SK-N-SH treated with all-trans-retinoic acid at 6 μM for 48 hours (cell line): ENCODE measurements around the gene FAM9B.

Source experiments
- ATAC-seq: fragments of 200-7000 bp; cut with Tn5 transposase; 3 replicates; pipeline ENCODE4 v1.9.1; 2020; ENCODE audit warnings: mild to moderate bottlenecking, moderate library complexity
- ARNTL ChIP-seq: fragments of 450-650 bp; formaldehyde crosslinking; IDR thresholded peaks from 2 replicates; pipeline ENCODE4 v1.5.0; 2020; ENCODE audit warnings: low read depth, mild to moderate bottlenecking, moderate library complexity, borderline replicate concordance
- CSDC2 ChIP-seq: fragments of 250-450 bp; sonication (Bioruptor Pico); IDR thresholded peaks from 2 replicates; pipeline ENCODE4 v1.5.0; 2020; ENCODE audit warnings: mild to moderate bottlenecking, moderate library complexity
- OSR1 ChIP-seq: fragments of 250-450 bp; sonication (Bioruptor Pico); IDR thresholded peaks from 2 replicates; pipeline ENCODE4 v1.8.0; 2022; ENCODE audit warnings: moderate library complexity, mild to moderate bottlenecking, inconsistent platforms
- RARB ChIP-seq: fragments of 250-450 bp; sonication (Bioruptor Pico); IDR thresholded peaks from 2 replicates; pipeline ENCODE4 v1.8.0; 2021; ENCODE audit warnings: mild to moderate bottlenecking, moderate library complexity
- SNAI2 ChIP-seq: fragments of 250-450 bp; sonication (Bioruptor Pico); IDR thresholded peaks from 2 replicates; pipeline ENCODE4 v1.5.0; 2020; ENCODE audit warnings: mild to moderate bottlenecking, moderate library complexity
- TCF4 ChIP-seq: fragments of 250-450 bp; sonication (Bioruptor Pico); IDR thresholded peaks from 2 replicates; pipeline ENCODE4 v1.8.0; 2021; ENCODE audit warnings: mild to moderate bottlenecking, moderate library complexity, borderline replicate concordance
- TOX ChIP-seq: fragments of 250-450 bp; sonication (Bioruptor Pico); IDR thresholded peaks from 2 replicates; pipeline ENCODE4 v1.8.0; 2021; ENCODE audit warnings: mild to moderate bottlenecking, moderate library complexity, borderline replicate concordance
- ZC3H10 ChIP-seq: fragments of 250-450 bp; sonication (Bioruptor Pico); IDR thresholded peaks from 2 replicates; pipeline ENCODE4 v1.5.1; 2021; ENCODE audit warnings: mild to moderate bottlenecking, moderate library complexity
- ZFP3 ChIP-seq: fragments of 250-450 bp; sonication (Bioruptor Pico); IDR thresholded peaks from 2 replicates; pipeline ENCODE4 v1.5.0; 2020; ENCODE audit warnings: mild to moderate bottlenecking, moderate library complexity
- ZFP30 ChIP-seq: fragments of 450-650 bp; formaldehyde crosslinking; IDR thresholded peaks from 2 replicates; pipeline ENCODE4 v1.5.0; 2022; ENCODE audit warnings: mild to moderate bottlenecking, moderate library complexity
- ZNF565 ChIP-seq: fragments of 450-650 bp; formaldehyde crosslinking; conservative IDR thresholded peaks from 2 replicates; pipeline ENCODE4 v1.5.0; 2020; ENCODE audit warnings: low read depth, mild to moderate bottlenecking, moderate library complexity
- ZNF70 ChIP-seq: fragments of 450-650 bp; formaldehyde crosslinking; IDR thresholded peaks from 2 replicates; pipeline ENCODE4 v1.5.0; 2020; ENCODE audit warnings: mild to moderate bottlenecking, moderate library complexity
- ZNF8 ChIP-seq: fragments of 450-650 bp; formaldehyde crosslinking; IDR thresholded peaks from 2 replicates; pipeline ENCODE4 v1.5.0; 2020; ENCODE audit warnings: mild to moderate bottlenecking, moderate library complexity
- TF ChIP-seq, protein P1 (sequence below): fragments of 250-450 bp; sonication (Bioruptor Pico); IDR thresholded peaks from 2 replicates; pipeline ENCODE4 v1.5.0; 2020; ENCODE audit warnings: mild to moderate bottlenecking, moderate library complexity
- TF ChIP-seq, protein P2 (sequence below): fragments of 250-450 bp; sonication (Bioruptor Pico); IDR thresholded peaks from 2 replicates; pipeline ENCODE4 v1.8.0; 2020; ENCODE audit warnings: mild to moderate bottlenecking, moderate library complexity, borderline replicate concordance
- TF ChIP-seq, protein P3 (sequence below): fragments of 250-450 bp; sonication (Bioruptor Pico); IDR thresholded peaks from 2 replicates; pipeline ENCODE4 v1.5.1; 2021; ENCODE audit warnings: mild to moderate bottlenecking, moderate library complexity
- TF ChIP-seq, protein P4 (sequence below): fragments of 250-450 bp; sonication (Bioruptor Pico); IDR thresholded peaks from 2 replicates; pipeline ENCODE4 v1.8.0; 2021; ENCODE audit warnings: low read depth, mild to moderate bottlenecking, moderate library complexity, borderline replicate concordance
- TF ChIP-seq, protein P5 (sequence below): fragments of 250-450 bp; sonication (Bioruptor Pico); IDR thresholded peaks from 2 replicates; pipeline ENCODE4 v1.5.1; 2020; ENCODE audit warnings: low read depth, mild to moderate bottlenecking, moderate library complexity

The FAM9B gene

DNA sequence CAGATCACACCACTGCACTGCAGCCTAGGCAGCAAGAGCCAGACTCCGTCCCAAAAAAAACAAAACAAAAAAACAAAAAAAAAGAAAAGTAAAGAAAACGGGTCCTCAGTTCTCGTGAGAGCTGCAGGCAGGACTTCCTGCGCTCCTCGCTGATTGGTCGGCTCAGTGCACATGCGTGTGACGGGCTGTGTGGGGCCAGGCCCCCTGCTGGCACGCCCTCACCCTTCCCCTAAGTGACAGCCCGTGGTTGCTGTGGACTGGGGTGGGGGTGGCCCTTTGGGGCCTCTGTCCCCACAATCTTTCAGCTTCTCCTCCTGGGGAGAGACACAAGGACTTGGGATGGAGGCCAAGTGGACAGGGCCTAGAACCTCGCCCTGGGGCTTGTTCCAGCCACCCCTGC, at the start of gene FAM9B:
Gene FAM9B (minus strand): TSS at position 139 of the 400 bp plus-strand sequence. CDS start 1,141 bp downstream, outside the sequence.
- ATAC-seq = no peak
- TF ChIP-seq ZNF70 (no peak), ZNF565 (CRISPR knock-in tag) (no peak), TOX (CRISPR knock-in tag) (no peak), SNAI2 (no peak), ZFP30 (CRISPR knock-in tag) (no peak), ZFP3 (CRISPR knock-in tag) (no peak), ZC3H10 (no peak), CSDC2 (CRISPR knock-in tag) (no peak), TCF4 (CRISPR knock-in tag) (no peak), RARB (no peak)
- TF ChIP-seq, protein P1, sequence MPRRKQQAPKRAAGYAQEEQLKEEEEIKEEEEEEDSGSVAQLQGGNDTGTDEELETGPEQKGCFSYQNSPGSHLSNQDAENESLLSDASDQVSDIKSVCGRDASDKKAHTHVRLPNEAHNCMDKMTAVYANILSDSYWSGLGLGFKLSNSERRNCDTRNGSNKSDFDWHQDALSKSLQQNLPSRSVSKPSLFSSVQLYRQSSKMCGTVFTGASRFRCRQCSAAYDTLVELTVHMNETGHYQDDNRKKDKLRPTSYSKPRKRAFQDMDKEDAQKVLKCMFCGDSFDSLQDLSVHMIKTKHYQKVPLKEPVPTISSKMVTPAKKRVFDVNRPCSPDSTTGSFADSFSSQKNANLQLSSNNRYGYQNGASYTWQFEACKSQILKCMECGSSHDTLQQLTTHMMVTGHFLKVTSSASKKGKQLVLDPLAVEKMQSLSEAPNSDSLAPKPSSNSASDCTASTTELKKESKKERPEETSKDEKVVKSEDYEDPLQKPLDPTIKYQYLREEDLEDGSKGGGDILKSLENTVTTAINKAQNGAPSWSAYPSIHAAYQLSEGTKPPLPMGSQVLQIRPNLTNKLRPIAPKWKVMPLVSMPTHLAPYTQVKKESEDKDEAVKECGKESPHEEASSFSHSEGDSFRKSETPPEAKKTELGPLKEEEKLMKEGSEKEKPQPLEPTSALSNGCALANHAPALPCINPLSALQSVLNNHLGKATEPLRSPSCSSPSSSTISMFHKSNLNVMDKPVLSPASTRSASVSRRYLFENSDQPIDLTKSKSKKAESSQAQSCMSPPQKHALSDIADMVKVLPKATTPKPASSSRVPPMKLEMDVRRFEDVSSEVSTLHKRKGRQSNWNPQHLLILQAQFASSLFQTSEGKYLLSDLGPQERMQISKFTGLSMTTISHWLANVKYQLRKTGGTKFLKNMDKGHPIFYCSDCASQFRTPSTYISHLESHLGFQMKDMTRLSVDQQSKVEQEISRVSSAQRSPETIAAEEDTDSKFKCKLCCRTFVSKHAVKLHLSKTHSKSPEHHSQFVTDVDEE (CRISPR knock-in tag) = no peak
- TF ChIP-seq, protein P2, sequence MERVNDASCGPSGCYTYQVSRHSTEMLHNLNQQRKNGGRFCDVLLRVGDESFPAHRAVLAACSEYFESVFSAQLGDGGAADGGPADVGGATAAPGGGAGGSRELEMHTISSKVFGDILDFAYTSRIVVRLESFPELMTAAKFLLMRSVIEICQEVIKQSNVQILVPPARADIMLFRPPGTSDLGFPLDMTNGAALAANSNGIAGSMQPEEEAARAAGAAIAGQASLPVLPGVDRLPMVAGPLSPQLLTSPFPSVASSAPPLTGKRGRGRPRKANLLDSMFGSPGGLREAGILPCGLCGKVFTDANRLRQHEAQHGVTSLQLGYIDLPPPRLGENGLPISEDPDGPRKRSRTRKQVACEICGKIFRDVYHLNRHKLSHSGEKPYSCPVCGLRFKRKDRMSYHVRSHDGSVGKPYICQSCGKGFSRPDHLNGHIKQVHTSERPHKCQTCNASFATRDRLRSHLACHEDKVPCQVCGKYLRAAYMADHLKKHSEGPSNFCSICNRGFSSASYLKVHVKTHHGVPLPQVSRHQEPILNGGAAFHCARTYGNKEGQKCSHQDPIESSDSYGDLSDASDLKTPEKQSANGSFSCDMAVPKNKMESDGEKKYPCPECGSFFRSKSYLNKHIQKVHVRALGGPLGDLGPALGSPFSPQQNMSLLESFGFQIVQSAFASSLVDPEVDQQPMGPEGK (CRISPR knock-in tag) = no peak
- TF ChIP-seq, protein P3, sequence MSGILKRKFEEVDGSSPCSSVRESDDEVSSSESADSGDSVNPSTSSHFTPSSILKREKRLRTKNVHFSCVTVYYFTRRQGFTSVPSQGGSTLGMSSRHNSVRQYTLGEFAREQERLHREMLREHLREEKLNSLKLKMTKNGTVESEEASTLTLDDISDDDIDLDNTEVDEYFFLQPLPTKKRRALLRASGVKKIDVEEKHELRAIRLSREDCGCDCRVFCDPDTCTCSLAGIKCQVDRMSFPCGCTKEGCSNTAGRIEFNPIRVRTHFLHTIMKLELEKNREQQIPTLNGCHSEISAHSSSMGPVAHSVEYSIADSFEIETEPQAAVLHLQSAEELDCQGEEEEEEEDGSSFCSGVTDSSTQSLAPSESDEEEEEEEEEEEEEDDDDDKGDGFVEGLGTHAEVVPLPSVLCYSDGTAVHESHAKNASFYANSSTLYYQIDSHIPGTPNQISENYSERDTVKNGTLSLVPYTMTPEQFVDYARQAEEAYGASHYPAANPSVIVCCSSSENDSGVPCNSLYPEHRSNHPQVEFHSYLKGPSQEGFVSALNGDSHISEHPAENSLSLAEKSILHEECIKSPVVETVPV (CRISPR knock-in tag) = no peak
- TF ChIP-seq, protein P4, sequence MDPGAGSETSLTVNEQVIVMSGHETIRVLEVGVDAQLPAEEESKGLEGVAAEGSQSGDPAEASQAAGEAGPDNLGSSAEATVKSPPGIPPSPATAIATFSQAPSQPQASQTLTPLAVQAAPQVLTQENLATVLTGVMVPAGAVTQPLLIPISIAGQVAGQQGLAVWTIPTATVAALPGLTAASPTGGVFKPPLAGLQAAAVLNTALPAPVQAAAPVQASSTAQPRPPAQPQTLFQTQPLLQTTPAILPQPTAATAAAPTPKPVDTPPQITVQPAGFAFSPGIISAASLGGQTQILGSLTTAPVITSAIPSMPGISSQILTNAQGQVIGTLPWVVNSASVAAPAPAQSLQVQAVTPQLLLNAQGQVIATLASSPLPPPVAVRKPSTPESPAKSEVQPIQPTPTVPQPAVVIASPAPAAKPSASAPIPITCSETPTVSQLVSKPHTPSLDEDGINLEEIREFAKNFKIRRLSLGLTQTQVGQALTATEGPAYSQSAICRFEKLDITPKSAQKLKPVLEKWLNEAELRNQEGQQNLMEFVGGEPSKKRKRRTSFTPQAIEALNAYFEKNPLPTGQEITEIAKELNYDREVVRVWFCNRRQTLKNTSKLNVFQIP = no peak

DNA sequence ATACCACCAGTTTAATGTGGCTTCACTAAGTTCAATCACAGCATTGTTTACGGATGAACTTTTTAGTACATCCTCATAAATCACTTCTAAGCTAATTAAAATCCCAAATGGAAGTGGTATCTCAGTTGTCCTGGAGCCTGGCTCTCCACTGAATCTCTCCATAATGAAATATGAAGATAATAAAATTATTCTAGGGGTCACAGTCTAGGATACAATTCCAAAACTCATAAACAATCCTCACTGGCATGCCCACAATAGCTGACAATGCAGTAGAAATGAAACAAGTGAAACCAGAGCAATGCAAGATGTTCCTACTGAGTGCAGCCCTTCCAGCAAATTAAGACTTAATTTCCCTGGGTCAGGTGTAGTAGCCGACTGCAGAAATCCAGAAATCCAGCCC, 47.3 kb upstream of the FAM9B start:
- ATAC-seq = no peak

DNA sequence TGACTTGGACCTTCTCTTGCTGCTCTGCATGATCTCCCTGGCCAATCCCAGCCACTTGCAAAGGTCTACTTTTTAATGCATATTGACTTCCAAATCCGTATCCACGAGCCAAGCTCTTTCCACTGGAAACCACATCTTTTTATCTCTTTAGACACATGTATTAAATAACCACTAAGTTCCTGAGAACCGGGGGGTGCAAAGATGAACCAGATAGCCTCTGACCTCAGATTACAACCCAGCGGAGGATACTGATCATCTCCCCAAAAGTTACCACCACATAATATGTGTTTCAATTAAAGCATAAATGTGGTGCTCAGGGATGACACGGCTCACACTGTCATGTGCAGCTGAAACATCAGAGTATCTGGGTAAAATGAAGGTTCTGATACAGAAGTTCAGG, 40.4 kb upstream of the FAM9B start:
- no peak for ATAC-seq
- TF ChIP-seq ARNTL (CRISPR knock-in tag) (no peak), CSDC2 (CRISPR knock-in tag) (no peak), ZNF8 (CRISPR knock-in tag) (no peak), ZFP30 (CRISPR knock-in tag) (no peak), OSR1 (CRISPR knock-in tag) (no peak), ZC3H10 (no peak)
- TF ChIP-seq, protein P3 (CRISPR knock-in tag) = no peak
- TF ChIP-seq, protein P2 (CRISPR knock-in tag) = no peak
- TF ChIP-seq, protein P5, sequence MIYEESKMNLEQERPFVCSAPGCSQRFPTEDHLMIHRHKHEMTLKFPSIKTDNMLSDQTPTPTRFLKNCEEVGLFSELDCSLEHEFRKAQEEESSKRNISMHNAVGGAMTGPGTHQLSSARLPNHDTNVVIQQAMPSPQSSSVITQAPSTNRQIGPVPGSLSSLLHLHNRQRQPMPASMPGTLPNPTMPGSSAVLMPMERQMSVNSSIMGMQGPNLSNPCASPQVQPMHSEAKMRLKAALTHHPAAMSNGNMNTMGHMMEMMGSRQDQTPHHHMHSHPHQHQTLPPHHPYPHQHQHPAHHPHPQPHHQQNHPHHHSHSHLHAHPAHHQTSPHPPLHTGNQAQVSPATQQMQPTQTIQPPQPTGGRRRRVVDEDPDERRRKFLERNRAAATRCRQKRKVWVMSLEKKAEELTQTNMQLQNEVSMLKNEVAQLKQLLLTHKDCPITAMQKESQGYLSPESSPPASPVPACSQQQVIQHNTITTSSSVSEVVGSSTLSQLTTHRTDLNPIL (CRISPR knock-in tag) = no peak
- TF ChIP-seq, protein P1 (CRISPR knock-in tag) = no peak

More for the DNA sequence above, 47.3 kb upstream of the FAM9B start:
- TF ChIP-seq OSR1 (CRISPR knock-in tag) (no peak), TCF4 (CRISPR knock-in tag) (no peak)
- TF ChIP-seq, protein P2 (CRISPR knock-in tag) = no peak
